Memory B cell (primary cell): ENCODE results near the gene ERLIN1.
"Not testable (repeated sequence)": the region's sequence is repeated elsewhere in the genome, so short reads cannot be mapped to it uniquely, and the experiment has no call there.

Experiments
- ATAC-seq: fragments of 150-1000 bp; cut with Tn5 transposase; 2 replicates; pipeline ENCODE4 v1.10.0; 2021; ENCODE audit warnings: low read depth, mild to moderate bottlenecking, moderate library complexity
- DNase-seq, 2 donors: peaks; one replicate each; pipeline ENCODE4 v3.0.0; 2022; ENCODE audit warnings: low spot score in 2 of 2
- H3K27ac Mint-ChIP-seq: one replicate; pipeline ENCODE4 v1.8.0; 2022; ENCODE audit warnings: mild to moderate bottlenecking, moderate library complexity, mixed read lengths
- H3K27me3 Mint-ChIP-seq: one replicate; pipeline ENCODE4 v1.8.0; 2022; ENCODE audit warnings: mixed read lengths
- H3K36me3 Mint-ChIP-seq: one replicate; pipeline ENCODE4 v1.8.0; 2022; ENCODE audit warnings: mild to moderate bottlenecking, mixed read lengths
- H3K4me1 Mint-ChIP-seq: one replicate; pipeline ENCODE4 v1.8.0; 2022; ENCODE audit warnings: mixed read lengths
- H3K4me3 Mint-ChIP-seq: one replicate; pipeline ENCODE4 v1.8.0; 2022; ENCODE audit warnings: mild to moderate bottlenecking, moderate library complexity, mixed read lengths
- H3K9me3 Mint-ChIP-seq: one replicate; pipeline ENCODE4 v1.8.0; 2022; ENCODE audit warnings: mixed read lengths

ERLIN1 gene

DNA sequence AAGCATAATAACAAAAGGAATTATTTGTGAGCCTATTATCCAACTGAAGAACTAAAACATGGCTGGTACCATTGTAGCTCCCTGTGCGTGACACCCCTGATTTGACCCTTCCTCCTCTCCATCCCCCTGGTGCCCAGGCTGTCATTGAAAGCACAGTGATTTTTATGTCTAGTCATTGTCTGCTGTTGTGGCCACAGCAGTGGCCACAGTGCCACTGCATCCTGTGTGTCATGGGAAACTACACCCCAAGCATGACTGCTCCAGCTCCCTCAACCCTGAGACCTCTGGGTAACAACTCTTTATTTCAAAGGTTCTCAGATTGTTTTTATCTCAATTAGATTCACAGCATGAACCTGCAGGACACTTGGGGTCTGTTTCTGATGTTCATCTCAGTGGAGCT lies 52.0 kb downstream of the ERLIN1 start:
- H3K36me3 Mint-ChIP-seq, result no peaks in the 10 kb centered on the region
- H3K9me3 Mint-ChIP-seq, result peaks cover 3% of the 10 kb centered on the region
- H3K4me1 Mint-ChIP-seq, result no peaks in the 10 kb centered on the region
- no peak for ATAC-seq
- no peak overlapping the region for H3K27ac Mint-ChIP-seq
- peaks cover 6% of the 10 kb centered on the region for H3K27me3 Mint-ChIP-seq
- DNase-seq, result no peak
- no peak overlapping the region for H3K4me3 Mint-ChIP-seq

DNA sequence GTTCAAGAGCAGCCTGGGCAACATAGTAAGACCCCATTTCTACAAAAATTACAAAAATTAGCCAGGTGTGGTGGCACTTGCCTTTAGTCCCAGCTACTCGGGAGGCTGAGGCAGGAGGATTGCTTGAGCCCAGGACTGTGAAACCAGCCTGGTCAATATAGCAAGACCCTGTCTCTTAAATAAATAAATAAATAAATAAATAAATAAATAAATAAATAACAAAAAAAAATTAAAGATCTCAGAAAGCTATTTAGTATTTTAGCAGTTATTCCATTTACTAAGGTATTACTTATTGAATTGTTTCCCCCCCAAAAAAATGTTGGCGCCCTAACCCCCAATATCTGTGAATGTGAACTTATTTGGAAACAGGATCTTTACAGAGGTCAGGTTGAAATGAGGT lies 53.4 kb downstream of the ERLIN1 start:
- Mint-ChIP-seq H3K27ac (no peak overlapping the region), H3K9me3 (peaks cover 3% of the 10 kb centered on the region), H3K36me3 (no peaks in the 10 kb centered on the region), H3K4me3 (no peak overlapping the region), H3K4me1 (no peaks in the 10 kb centered on the region), H3K27me3 (peaks cover 11% of the 10 kb centered on the region)
- DNase-seq, result no peak
- ATAC-seq, result no peak

DNA sequence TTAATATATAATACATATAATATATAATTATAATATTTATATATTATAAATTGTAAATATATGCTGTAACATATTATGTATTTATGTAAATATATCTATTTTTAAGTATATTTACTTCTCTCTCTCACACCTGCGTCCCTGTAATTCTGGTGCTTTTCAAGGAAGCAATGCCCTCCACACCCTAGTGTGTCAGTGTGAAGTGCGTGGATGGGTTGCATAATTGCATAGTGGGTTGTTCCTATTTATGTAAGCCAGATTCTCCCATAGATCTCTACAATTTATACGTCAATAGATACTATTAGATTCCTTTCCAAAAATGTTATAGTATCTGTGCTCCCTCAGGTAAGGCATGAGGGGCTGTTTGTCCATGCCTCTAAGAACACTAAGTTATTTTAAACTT lies 54.3 kb downstream of the ERLIN1 start:
- no peak for DNase-seq
- peaks cover 11% of the 10 kb centered on the region for H3K27me3 Mint-ChIP-seq
- peaks cover 3% of the 10 kb centered on the region for H3K9me3 Mint-ChIP-seq
- ATAC-seq, result no peak
- no peaks in the 10 kb centered on the region for H3K36me3 Mint-ChIP-seq
- no peak overlapping the region for H3K27ac Mint-ChIP-seq
- no peak overlapping the region for H3K4me3 Mint-ChIP-seq
- H3K4me1 Mint-ChIP-seq, result no peaks in the 10 kb centered on the region

DNA sequence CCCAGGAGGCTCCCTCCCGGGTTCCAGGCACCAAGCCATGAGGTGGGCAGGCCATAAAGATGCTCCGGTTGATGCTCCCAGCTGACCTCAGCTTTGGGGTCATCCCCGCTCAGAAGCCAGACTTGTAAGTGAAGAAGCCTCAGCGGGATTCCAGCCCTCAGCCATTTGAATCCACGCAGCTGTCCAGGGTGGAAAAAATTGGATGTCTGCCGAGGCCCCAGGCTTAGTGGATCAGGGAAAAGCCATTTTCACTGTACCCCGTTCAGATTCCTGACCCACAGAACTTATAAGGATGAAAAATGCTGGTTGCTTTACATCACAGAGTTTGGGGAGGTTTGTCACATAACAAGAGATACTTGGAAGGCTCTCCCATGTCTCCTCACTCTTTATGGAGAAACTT lies 55.0 kb downstream of the ERLIN1 start:
- no peak for DNase-seq
- no peak overlapping the region for H3K4me3 Mint-ChIP-seq
- peaks cover 11% of the 10 kb centered on the region for H3K27me3 Mint-ChIP-seq
- H3K4me1 Mint-ChIP-seq, result no peaks in the 10 kb centered on the region
- H3K27ac Mint-ChIP-seq, result no peak overlapping the region
- H3K36me3 Mint-ChIP-seq, result no peaks in the 10 kb centered on the region
- ATAC-seq, result no peak
- H3K9me3 Mint-ChIP-seq, result peaks cover 3% of the 10 kb centered on the region

DNA sequence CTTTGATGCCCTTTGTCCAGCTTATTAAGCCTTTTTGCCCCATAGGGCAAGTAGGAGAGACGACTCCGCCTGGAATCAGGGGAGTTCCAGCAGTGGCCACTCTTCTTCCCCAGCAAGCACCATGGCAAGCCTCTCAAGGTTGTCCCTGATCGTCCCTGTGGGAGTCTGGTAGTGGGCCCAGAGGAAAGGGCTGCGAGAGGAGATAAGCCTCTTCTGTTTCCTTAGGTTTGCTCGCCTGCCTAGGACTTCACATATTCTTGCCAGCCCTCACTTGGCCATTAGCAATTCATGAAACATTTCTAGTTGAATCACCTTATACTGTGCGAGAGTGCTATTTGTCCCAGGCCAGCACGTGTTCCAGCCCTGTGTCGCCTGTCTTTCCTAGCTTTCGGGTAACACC lies 56.4 kb downstream of the ERLIN1 start:
- Mint-ChIP-seq H3K4me1 (no peaks in the 10 kb centered on the region), H3K27me3 (peaks cover 11% of the 10 kb centered on the region)

DNA sequence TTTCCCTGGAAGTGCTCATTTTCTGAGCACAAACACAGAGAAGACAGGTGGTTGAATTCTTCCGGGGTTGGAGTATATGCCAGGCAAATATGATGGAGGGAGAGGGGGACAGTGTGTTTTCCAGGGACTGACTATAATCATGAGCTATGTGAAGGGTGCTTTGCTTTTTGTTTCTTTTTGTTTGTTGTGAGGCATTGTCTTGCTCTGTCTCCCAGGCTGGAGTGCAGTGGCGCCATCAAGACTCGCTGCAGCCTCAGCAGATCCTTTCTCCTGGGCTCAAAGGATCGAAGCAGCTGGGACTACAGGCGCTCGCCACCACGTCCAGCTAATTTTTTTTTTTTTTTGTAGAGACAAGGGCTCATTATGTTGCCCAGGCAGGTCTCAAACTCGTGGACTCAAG lies 56.9 kb downstream of the ERLIN1 start:
- ATAC-seq, result no peak
- no peak overlapping the region for H3K4me3 Mint-ChIP-seq
- H3K27me3 Mint-ChIP-seq, result peaks cover 14% of the 10 kb centered on the region
- H3K9me3 Mint-ChIP-seq, result peaks cover 2% of the 10 kb centered on the region
- H3K36me3 Mint-ChIP-seq, result no peaks in the 10 kb centered on the region
- no peak for DNase-seq
- H3K27ac Mint-ChIP-seq, result no peak overlapping the region
- no peaks in the 10 kb centered on the region for H3K4me1 Mint-ChIP-seq

More for the DNA sequence above, 56.4 kb downstream of the ERLIN1 start:
- Mint-ChIP-seq H3K4me3 (no peak overlapping the region), H3K9me3 (peaks cover 3% of the 10 kb centered on the region), H3K27ac (no peak overlapping the region), H3K36me3 (no peaks in the 10 kb centered on the region)
- ATAC-seq, result no peak
- DNase-seq, result no peak

DNA sequence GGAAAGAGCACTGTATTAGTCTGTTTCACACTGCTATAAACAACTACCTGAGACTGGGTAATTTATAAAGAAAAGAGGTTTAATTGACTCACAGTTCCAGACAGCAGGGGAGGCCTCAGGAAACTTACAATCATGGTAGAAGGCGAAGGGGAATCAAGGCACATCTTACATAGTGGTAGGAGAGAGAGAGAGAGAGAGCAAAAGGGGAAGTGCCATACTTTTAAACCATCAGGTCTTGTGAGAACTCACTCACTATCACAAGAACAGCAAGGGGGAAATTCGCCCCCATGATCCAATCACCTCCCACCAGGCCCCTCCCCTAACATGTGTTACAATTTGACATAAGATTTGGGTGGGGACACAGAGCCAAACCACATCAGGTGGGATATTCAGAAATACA lies 60.5 kb downstream of the ERLIN1 start:
- DNase-seq, H3K9me3 Mint-ChIP-seq, H3K4me1 Mint-ChIP-seq, H3K27ac Mint-ChIP-seq, H3K4me3 Mint-ChIP-seq, ATAC-seq, H3K36me3 Mint-ChIP-seq: not testable (repeated sequence)
- H3K27me3 Mint-ChIP-seq, result peaks cover 13% of the 10 kb centered on the region

DNA sequence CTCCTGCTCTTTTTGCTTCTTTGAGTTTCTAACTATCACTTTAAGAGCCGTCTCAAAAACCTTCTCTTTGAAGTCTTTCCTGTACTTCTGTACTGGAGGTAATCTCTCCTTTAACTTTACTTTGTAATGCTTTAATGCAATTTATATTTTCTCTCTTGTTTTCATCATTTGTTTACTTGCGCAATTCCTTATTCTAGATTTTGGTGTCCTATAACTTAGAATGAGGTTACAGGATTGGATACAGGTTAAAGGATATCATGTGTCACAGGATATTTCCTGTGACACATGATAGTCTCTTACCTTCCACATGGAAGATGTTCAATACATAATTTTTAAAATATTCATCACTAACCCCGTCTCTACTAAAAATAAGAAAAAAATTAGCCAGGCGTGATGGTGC lies 61.7 kb downstream of the ERLIN1 start:
- H3K27ac Mint-ChIP-seq, result no peak overlapping the region
- no peak overlapping the region for H3K4me3 Mint-ChIP-seq
- H3K27me3 Mint-ChIP-seq, result peaks cover 13% of the 10 kb centered on the region
- DNase-seq, result no peak
- H3K4me1 Mint-ChIP-seq, result no peaks in the 10 kb centered on the region
- H3K36me3 Mint-ChIP-seq, result no peaks in the 10 kb centered on the region
- H3K9me3 Mint-ChIP-seq, result no peaks in the 10 kb centered on the region
- ATAC-seq, result no peak

DNA sequence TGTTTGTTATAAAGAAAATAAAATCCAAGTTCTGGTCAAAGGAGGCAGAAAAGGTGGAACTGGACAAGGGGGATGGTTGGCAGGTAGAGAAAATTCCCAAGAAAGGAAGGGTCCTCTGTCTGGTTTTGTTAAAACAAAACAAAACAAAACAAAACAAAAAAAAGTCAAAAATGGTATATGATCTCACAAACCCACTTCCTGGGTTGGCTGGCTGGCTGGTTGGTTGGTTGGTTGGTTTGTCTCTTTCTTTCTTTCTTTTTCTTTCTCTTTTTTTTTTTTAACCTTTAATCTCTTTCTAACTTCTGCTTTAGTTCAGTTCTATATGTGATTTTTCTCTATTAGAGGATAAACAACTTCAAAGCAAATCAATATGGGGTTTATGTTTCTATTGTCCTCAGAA lies 63.0 kb downstream of the ERLIN1 start:
- no peaks in the 10 kb centered on the region for H3K4me1 Mint-ChIP-seq
- H3K4me3 Mint-ChIP-seq, result no peak overlapping the region
- H3K9me3 Mint-ChIP-seq, result peaks cover 1% of the 10 kb centered on the region
- H3K27me3 Mint-ChIP-seq, result peaks cover 8% of the 10 kb centered on the region
- H3K36me3 Mint-ChIP-seq, result no peaks in the 10 kb centered on the region
- no peak for DNase-seq
- ATAC-seq, result no peak
- H3K27ac Mint-ChIP-seq, result no peak overlapping the region

DNA sequence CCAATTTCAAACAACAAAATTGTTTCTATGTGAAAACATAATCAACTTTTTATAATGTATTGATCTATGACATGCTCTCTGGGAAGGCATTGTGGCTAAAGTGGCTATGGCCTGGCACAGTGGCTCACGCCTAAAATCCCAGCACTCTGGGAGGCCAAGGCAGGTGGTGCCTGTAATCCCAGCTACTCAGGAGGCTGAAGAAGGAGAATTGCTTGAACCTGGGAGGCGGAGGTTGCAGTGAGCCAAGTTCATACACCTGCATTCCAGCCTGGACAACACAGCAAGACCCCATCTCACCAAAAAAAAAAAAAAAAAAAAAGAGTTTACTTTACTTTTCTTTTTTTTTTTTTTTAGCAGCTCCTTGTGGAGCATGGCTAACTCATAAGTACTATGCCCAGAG lies 65.3 kb downstream of the ERLIN1 start:
- Mint-ChIP-seq H3K4me1 (no peaks in the 10 kb centered on the region), H3K4me3 (no peak overlapping the region), H3K27me3 (peaks cover 13% of the 10 kb centered on the region)

DNA sequence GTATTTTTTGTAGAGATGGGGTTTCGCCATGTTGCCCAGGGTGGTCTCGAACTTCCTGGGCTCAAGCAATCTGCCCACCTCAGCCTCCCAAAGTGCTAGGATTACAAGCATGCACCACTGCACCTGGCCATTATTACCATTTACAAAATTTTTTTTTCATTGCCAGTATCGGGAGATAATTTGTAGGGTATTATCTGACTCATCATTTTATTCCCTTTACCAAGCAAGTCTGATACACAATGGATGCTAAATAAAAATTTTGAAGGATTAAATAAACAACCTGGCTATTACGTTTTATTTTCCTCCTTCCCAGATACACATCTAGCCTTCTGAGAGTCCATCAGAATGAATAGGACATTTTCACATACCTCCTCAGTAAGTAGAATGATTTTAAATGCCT lies 66.1 kb downstream of the ERLIN1 start:
- DNase-seq, result no peak
- H3K4me1 Mint-ChIP-seq, result no peaks in the 10 kb centered on the region
- ATAC-seq, result no peak
- peaks cover 1% of the 10 kb centered on the region for H3K9me3 Mint-ChIP-seq
- H3K27me3 Mint-ChIP-seq, result peaks cover 15% of the 10 kb centered on the region
- no peak overlapping the region for H3K4me3 Mint-ChIP-seq
- H3K36me3 Mint-ChIP-seq, result no peaks in the 10 kb centered on the region
- no peak overlapping the region for H3K27ac Mint-ChIP-seq

More for the DNA sequence above, 65.3 kb downstream of the ERLIN1 start:
- no peak overlapping the region for H3K27ac Mint-ChIP-seq
- DNase-seq (no peak), ATAC-seq (no peak)
- H3K36me3 Mint-ChIP-seq, result no peaks in the 10 kb centered on the region
- H3K9me3 Mint-ChIP-seq, result peaks cover 1% of the 10 kb centered on the region

DNA sequence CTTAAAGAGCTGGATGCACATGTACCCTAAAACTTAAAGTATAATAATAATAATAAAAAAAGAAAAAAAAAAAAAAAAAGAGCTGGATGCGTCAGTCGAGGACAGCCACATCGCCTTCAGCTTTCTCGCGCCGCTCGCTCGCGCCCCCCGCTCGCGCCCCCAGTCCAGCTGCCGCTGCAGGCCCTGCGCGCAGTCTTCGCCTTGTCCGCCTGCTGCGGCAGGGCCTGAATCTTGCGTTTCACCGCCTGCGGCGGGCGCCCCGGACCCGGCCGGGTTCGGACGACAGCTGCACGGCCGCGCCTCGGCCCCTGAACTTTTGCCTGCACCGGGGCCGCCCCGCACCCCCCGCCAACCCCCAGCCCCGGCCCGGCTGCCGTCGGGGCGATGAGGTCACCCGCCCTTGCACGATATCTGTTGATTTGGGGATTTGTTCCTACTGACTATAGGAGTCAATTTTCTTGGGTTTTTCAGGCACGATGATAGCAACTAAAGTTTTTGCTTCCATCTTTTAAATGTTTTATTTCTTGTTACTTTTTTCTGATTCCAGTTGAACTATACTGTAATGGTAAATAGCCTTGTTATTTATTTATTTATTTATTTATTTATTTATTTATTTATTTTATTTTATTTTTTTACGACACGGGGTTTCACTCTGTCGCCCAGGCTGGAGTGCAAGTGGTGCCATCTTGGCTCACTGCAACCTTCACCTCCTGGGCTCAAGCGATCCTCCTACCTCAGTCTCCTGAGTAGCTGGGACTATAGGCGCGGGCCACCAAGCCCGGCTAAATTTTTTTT lies 70.7 kb downstream of the ERLIN1 start:
- H3K27ac Mint-ChIP-seq, result no peak overlapping the region
- DNase-seq (no peak), ATAC-seq (no peak)
- no peaks in the 10 kb centered on the region for H3K4me1 Mint-ChIP-seq
- peaks cover 1% of the 10 kb centered on the region for H3K9me3 Mint-ChIP-seq
- H3K4me3 Mint-ChIP-seq, result no peak overlapping the region
- peaks cover 16% of the 10 kb centered on the region for H3K27me3 Mint-ChIP-seq
- H3K36me3 Mint-ChIP-seq, result no peaks in the 10 kb centered on the region

DNA sequence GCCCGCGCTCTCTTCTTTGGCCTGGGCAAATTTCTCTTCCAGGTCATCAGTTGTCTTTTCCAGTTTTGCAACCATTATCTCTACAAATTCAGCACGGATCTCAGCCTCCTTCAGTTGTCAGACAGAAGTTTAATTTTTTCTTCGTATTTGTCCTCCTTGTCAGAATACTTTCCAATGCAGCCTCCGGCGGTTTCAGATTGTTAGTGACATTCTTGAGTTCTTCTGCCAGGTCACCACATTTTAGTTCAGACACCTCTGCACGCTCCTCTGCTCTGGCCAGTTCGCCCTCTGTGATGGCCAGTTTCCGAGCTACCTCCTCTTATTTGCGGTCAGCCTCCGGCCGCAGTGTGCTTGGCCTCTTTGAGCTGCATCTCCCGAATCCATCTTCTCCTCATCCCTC lies 71.4 kb downstream of the ERLIN1 start:
- H3K36me3 Mint-ChIP-seq, result no peaks in the 10 kb centered on the region
- no peak overlapping the region for H3K4me3 Mint-ChIP-seq
- ATAC-seq, result no peak
- H3K27me3 Mint-ChIP-seq, result peaks cover 16% of the 10 kb centered on the region
- peaks cover 1% of the 10 kb centered on the region for H3K9me3 Mint-ChIP-seq
- H3K27ac Mint-ChIP-seq, result no peak overlapping the region
- no peak for DNase-seq
- H3K4me1 Mint-ChIP-seq, result no peaks in the 10 kb centered on the region

DNA sequence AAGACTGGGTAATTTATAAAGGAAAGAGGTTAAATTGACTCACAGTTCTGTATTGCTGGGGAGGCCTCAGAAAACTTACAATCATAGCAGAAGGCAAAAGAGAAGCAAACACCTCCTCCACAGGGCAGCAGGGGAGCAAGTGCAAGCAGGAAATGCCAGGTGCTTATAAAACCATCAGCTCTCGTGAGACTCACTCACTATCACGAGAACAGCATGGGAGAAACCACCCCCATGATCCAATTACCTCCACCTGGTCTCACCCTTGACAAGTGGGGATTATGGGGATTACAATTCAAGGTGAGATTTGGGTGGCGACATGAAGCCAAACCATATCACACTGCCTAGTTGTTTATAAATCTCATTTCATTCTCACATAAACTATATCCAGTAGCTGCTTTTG lies 76.2 kb downstream of the ERLIN1 start:
- no peaks in the 10 kb centered on the region for H3K9me3 Mint-ChIP-seq
- H3K4me3 Mint-ChIP-seq, result no peak overlapping the region
- H3K27me3 Mint-ChIP-seq, result peaks cover 7% of the 10 kb centered on the region
- no peak for DNase-seq
- no peaks in the 10 kb centered on the region for H3K36me3 Mint-ChIP-seq
- no peak for ATAC-seq
- H3K4me1 Mint-ChIP-seq, result no peaks in the 10 kb centered on the region
- no peak overlapping the region for H3K27ac Mint-ChIP-seq

DNA sequence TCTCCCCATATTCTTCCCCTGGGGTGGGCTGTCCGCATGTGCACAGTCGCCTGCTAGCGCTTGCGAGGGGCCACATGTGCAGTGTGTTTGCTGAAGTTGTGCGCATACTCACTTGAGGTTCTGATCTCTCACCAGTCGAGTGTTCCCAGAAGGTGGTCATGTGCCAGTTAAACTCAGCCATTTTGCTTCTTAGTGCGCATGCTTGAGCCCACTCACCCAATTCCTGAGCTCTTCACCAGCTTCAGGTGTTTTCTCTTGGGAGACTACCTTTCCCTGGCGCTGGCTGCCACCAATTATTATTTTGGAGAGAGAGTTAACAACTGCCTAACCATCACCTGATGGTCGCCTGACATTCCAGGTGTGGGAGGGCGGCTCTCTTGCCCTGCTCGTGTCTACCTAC lies 79.0 kb downstream of the ERLIN1 start:
- no peaks in the 10 kb centered on the region for H3K4me1 Mint-ChIP-seq
- H3K36me3 Mint-ChIP-seq, result no peaks in the 10 kb centered on the region
- no peaks in the 10 kb centered on the region for H3K9me3 Mint-ChIP-seq
- ATAC-seq (no peak), DNase-seq (no peak)
- H3K4me3 Mint-ChIP-seq, result no peak overlapping the region
- peaks cover 6% of the 10 kb centered on the region for H3K27me3 Mint-ChIP-seq
- no peak overlapping the region for H3K27ac Mint-ChIP-seq
